GM21619 (cell line): ENCODE data around the gene ABCB6.

ENCODE experiments used
- ATAC-seq: cut with Tn5 transposase; IDR thresholded peaks from one replicate; pipeline ENCODE4 v1.9.1; 2021; ENCODE audit not compliant: unreplicated experiment

ABCB6 gene

DNA sequence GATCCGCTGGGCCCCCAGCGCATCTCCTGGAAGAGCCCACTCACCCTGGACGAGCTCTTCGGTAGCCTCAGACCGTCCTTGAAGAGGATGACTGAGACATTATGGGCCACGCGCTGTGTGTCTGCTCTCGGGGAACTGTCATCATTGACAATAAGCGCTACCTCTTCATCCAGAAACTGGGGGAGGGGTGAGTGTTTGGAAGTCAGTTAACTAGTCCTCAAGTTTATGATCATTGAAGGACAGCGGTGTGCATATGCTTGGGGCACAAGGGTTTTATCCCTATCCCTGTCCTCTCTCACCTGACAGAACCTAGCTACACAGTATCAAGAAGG, 27.1 kb upstream of the ABCB6 start:
- no peak for ATAC-seq

DNA sequence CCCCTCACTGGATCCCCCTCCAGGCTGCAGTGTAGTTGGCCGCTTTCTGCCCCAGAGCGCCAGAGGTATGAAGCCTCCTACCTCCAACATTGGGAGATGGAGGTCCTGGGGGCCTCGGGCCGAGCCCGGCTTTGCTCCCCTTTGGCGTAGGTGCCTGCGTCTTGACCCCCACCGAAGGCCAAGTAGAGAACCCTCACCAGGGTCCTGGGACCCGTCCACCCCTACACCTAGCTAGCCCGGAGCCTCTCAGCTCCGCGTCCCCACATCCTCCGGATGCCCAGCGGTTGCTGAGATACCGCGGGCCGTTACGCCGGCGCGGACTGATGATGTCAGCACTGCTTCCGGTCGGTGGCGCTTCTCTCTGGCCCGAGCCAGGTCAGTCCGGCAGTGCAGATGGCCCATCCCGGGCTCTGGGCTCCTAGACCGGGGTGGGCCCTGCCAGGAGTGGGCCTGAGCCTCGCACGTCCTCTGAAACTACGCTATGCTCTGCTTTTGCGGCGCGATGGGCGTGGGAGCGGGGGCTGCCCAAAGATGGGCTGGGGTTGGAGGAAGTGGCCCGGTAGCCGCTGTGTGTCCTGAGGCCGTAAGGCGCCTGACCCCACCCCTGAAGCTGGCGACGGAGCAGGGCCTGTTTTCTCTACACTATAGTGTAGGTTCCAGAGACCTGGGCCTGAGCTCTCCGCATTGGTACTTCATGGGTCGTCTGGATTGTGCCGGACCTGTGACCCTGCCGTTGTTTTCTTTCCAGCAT, 26.6 kb upstream of the ABCB6 start, which contains the start of the genes GLB1L and STK16:
Gene GLB1L (minus strand): TSS at position 297 of the 751 bp plus-strand sequence. CDS start 1,871 bp downstream, outside the sequence.
Gene STK16 (plus strand): TSS at position 332 of the 751 bp plus-strand sequence. CDS start 521 bp downstream, outside the sequence.
- ATAC-seq, result peak; percentile 58

DNA sequence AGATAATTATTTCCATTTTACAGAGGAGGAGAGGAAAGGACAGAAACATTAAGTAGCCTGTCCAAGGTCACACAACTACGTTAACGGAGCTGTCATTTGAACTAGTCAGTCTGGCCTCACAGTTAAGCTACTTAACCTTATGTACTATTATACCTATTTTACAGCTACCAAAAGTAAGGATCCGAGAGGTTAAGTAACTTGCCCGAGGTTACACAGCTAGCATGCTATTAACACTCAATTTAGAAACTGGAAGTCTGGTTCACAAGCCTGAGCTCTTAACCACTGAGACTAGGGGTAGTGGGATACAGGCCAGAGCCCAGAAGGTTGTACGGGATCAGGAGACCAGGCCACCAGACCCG, 26.0 kb upstream of the ABCB6 start:
- no peak for ATAC-seq

DNA sequence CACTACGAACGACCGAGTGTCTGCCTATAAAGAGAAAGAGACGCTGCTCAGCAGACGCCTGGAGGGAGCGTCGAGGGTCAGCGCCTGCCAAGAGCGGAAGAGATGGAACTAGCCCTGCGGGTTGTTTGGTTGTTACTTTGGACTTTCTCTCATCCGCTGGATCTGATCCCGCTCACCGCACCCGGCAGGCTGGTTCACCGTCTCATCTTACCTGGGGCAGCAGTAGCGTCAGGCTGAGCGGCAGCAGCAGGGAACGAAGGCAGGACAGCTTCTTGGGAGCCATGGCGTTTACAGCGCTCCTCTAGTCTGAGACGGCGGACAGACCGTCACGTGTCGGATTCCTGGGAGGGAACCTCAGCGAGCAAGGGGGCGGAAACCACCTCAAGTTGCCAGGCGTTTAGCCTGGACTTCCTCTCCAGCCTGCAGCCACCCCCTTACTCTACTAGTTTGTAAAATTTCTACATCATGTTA, 24.6 kb upstream of the ABCB6 start:
- ATAC-seq, result no peak

DNA sequence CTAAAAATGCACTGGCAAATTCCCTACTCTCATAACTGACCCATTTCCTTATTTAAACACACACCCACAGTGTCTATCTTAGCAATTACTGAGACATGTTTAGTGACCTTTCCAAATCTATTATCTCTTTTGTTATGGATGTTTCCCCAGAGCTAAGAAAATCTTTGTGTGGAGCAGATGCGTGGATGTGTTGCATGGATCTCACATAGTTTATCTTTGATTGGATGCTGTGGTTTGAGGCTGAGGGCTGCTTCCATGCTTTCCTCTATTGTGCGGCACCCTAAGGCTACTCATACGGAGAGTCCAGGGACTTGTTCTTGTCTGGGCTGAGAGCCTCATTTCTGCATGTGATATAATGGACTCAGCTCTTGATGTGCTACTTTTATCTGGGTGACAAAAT, 15.6 kb upstream of the ABCB6 start:
- ATAC-seq, result no peak

DNA sequence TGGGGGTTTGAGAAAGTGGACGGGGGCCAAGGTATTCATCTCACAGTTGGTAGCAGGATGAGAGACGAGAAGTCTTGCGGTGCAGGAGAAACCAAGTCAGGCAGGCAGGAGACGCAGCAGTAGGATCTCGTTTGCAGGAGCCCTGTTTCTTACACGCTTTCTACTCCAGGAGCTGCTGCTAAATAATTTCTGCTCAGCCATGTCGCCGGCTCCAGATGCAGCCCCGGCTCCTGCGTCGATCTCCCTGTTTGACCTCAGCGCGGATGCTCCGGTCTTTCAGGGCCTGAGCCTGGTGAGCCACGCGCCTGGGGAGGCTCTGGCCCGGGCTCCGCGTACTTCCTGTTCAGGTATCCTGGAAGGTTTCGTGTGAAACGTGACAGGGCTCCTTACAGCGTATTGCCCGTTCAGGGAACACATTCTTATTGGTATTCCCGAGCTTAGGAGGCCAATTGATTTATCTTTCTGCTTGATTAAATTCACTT, 11.3 kb upstream of the ABCB6 start:
- ATAC-seq, result no peak

DNA sequence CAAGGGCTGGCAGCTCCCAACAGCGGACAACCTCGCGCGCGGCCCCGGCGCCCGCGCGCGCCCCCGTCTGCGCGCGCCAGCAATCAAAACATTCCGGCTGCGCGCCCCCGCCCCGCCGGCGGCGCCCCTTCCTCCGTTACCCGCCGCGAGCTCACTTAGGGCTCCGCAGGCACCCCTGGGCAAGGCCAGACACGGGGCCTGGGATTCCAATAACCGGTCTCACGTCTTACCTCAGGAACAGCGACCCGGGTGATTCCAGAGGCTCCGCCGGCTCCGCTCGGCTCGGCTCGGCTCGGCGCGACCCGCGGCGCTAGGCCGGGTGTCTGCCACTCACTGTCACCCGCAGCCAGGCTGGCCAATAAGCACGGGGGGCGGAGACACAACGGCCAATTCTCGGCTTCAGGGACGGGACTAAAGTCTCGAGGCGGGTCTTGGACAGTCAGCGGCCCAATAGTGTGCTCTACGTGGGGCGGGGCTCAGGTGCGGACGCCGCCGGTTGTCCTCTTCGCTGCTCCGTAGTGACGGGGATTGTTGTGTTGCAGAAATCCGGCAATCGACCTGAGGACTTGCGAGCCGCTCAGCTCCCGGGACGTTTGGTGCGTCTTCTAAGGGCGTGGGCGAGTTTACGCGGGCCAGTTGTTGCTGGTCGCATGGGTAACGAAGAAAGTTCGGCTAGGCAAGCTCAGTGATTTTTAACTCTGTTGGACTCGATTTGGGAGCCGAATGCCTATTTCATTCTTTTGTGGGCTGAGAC, 10.7 kb upstream of the ABCB6 start, which contains the start of the genes ANKZF1 and ATG9A:
Gene ANKZF1 (plus strand): TSS at position 502 of the 754 bp plus-strand sequence. CDS start 452 bp downstream, outside the sequence.
Gene ATG9A (minus strand): TSS at position 332 of the 754 bp plus-strand sequence. CDS start 1,612 bp downstream, outside the sequence.
- ATAC-seq, result peak; percentile 95

DNA sequence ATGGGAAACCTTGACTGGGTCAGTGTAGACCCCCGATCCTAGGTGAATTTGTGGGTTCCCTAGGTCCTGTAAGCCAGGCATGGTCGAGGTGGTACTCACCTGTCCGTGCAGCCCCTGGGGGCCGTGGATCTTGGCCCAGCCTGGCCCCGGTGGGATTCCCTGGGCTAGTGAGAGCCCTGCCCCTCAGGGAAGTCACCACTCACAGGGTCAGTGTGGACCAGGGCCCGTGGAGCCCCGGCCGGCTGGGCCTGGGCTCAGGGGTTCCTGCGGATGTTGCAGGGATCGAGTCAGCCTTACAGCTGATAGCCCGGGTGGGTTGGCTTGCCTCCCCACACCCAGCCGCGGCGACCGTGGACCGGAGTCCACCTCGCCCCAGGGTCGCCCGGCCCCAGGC, 10.2 kb upstream of the ABCB6 start:
- ATAC-seq, result no peak

DNA sequence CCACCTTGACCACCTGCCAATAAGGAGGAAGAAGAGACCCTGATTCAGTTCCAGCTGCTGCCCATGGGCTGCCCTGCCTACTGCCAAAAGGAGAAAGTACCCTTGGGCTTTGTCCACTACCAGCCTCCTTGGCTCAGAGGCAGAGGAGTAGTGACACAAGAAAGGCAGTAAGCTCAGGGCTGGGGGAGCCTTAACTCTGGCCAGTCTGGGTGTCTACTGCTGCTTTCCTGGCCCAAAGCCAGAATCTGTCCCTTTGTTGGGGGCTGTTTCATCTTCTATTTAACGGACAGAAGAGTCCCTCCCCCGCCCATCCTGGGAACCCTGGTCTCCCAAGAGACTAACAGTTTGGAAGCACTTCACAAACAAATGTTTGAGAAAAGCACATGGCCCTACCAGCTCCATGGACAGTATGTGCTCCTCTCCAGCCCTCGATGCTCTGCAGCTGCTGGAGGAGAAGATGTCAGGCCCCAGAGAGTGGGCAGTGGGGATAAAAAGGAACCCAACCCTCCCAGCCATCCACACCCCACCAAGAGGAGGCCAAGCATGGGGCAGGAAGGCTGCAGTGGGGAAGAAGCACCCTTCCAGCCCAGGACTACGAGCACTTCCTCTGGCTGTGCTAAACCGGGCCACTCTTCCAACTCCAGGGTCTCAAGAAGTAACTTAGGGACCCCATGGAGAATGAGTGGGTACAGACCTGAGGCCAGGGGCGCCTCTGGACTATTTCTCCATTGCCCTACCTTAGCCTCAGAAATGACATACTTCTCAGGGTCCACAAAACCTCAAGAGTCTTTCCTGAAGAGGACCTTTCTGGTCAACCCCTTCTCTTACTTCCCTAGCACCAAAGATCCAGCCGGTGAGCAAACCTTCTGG, 9.5 kb upstream of the ABCB6 start:
- ATAC-seq, result no peak

DNA sequence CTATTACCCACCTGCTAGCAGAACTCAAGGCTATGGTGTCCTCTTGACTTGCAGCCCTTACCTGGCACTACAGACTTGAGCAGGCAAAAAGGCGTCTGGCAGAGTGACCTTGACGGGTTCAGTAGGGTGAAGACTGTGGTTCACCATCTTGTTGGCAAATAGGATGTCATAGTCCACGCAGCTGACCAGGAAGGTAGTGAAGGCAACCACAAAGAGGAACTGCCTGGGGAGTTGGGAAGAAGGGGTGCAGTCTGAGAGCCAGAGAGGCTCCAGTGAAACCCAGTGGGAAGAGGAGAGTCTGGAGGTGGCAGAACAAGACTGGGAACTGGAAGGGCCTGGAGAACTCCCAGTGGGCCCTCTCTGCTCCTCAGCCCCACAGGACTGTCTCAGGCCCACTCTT, 6.6 kb upstream of the ABCB6 start:
- no peak for ATAC-seq

DNA sequence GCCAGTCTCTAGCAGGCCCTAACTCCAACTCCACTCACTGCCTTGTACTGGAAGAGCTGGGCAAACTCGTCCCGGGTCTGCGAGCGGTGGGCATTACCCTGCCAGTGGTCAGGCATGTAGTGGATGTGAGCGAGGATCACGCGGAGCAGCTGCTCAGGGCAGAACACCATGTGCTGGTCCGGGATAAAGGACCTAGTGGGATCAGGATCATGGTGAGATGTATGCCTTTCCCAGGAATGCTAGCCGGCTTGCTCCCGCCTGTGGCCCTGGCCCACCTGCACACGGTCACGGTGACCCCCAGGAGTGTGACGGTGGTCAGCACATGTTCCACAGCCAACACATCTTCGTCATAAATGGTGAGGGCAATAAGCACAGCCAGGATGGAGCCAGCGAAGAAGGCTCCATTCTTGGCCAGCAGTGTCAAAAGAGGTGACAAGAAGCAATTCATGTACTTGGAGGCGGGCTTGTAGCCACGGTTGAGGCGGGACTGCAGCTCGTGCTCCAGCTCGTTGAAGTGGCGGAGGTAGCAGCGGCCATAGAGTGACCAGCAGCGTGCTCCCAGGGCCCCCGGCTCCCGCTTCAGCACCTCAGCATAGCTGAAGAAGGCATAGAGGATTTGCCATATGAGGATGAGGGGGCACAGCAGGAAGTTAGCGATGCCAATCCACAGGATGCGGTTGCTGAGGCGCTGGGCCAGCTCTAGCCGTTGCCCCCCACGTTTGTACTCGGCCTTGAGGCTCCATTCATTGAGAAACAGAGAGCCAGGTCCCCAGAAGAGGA, 5.3 kb upstream of the ABCB6 start:
- no peak for ATAC-seq

DNA sequence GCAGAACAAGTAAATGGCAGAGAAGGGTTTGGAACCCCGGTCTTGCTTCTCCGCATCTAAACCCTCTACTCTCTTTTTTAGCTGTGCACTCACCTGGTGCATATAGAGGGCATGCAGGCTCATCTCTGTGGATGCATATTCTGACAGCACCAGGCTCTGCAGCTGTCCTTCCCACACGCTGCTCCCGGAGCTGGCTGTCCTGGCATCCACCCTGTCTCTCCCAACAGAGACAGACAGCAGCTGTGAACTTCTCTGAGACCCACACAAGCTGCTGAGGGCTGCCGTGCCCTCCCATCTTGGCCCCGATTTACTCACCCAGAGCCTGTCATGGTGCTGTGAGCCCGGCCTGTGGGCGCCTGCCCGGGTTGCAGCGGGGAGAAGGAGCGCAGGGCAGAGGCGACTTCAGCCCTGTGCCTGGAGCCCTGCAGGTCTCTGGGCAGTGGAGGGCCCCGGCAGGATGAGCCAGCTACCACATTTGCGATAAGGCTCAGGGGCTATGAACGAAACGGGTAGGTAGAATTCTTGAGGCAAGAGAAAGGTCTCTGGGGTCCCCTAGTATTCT, 3.3 kb upstream of the ABCB6 start:
- no peak for ATAC-seq

DNA sequence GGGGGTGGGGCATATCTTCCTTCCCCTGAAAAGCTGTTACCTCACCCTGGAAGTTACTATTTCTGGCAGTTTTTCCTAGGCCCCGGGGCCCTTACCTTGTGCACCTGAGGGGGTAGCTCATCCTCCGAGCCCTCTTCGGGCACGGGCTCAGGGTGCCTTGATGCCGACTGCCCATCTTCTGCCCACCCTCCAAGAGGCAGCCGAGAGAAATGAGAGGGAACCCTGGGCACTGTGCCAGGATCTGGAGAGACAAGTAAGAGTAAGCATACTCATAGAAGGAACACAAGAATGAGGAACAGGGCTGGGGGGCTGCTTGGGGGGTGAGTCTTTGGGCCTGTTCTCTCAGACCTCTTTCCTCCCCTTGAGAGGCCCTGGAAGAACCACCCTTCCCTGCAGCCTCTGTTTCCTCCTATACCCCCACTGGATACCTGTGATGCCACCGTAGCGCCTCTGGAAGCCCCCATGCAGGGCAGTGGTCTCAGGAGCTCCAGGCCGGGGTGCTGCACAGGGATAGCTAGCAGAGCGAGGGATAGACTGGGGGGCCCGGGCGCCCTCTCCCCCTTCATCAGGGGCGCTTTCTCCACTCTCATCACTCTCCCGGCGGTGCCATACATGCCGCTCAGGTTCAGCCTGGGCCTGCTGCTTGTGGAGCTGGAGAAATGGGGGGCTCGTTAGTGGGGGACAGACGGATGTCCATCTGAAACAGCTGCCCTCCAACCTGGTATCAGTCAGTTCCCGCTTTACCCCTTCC, 2.1 kb upstream of the ABCB6 start:
- no peak for ATAC-seq

DNA sequence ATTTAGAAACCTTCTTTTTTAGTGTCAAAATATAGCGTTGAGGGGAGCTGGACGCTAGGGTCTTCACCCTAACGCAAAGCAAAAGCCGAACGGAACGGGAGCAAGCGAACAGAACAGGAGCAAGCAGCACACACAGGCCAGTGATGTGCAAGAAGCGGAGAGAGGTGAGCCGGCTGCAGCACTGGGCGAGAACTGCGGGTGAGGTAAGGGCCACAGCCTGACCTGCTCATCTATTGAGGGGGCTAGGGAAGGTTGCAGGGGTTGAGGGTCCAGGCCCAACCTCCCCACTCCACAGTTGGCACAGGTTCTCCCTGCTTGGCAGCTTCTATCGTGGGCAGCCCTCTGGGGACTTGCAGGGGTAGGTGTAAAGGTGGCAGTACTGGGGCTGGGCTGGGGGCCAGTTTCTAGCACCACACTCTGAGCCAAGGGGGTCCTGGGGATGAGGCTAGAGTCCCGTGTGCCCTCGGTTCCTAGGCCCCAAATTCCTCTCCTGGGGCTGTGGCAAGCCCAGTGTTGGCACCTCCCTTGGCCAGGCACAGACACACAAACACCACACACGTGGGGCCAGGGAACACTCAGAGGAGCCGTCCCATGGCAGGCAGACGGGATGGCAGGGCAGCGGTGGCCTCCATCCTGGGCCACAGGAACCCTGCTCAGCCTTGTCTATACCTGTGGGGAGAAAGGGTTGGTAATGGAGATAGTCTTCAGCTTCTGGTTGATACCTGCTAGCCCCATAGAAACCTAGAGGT, 1.2 kb upstream of the ABCB6 start:
- no peak for ATAC-seq

DNA sequence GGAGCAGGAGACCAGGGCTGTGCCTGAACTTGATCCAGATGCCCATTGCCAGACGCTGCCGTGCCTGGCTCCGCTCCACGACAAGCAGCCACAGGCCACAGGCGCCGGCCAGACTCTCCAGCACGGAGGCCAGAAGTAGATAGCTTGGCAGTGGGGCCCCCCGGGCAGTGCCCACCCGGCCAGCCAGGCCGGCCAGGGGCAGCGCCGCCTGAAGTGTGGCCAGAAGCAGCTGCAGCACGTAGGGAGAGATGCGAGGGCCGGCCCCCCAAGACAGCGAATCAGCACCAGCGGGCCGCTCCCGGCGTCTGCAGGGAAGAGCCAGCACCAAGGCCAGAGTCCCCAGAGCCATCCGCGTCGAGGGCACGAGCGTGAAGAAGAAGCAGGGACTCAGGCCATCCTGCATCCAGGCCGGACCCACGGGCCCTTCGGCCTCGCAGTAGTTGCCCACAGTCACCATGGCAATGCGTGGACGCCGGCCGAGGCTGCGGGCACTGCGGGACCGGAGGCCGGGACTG, 484 bp downstream of the ABCB6 start:
- ATAC-seq, result peak; percentile 29

DNA sequence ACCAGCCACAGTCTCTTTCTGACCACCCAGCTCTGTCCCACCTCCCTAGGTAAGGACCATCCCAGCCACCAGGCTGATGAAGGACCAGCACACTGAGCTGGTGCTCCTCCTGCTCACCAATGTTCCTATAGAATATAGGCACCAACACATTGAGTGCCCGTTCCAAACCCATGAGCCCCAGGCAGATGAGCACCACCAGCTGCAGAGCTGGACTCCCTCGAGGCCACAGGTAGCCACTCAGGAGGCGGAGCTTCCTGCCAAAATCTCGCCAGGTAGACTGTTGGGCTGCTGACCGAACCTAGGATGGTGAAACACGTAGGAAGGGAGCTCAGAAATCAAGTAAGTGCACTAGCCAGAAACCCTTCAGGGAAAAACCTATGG, 2.2 kb downstream of the ABCB6 start:
- ATAC-seq, result no peak

DNA sequence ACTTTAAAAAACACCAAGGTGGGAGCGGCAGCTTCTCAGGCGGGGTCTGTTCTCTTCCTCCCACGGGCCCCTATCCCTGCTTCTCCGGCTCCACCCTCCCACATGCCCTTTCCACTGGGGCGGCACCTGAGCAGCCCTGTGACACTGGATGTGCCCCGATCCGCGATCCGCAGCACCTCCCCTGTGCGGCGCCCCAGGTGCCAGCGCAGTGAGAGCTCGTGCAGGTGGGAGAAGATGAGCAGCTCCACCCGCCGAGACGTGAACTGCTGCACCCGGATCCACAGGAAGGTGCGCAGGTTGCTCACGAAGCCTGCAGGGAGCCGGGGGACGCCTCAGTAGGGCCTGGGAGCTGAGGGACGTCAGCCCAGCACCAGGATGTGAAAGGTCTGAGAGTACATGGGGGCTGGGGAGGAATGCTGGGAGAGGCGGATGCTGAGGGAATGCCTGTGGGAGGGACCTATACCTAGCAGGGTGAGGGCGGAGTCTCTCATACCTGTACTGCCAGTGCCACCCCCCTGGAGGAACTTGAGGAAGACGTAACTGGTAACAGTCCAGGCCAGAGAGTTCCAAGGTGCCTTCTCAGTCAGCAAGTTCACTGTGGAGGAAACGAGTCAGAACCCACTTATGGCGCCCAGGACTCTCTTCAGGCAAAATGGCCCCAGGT, 2.8 kb downstream of the ABCB6 start:
- no peak for ATAC-seq

DNA sequence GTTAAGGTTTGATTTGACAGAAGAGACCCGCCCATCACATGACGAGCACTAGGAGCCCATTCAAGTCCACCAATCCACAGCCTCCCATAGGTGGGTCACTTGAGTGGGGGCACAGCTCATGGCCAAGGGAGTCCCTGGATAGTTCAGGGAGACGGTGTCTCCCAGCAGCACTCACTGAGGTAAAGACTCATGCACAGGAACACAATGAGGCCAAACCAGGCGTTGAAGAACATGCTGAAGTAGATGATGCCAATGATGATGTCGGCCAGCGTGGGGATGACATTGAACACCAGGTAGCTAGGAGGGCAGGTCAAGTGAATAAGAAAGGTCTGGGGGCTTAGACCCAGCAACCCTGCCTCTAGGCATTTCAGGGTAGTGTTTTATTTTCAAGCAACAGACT, 4.0 kb downstream of the ABCB6 start:
- no peak for ATAC-seq
